Putamen (tissue), 1 donor: ENCODE data around the gene MARK3.

ENCODE experiments used
- DNase-seq: peaks from one replicate; pipeline ENCODE4 v3.0.0-alpha.2; 2016; ENCODE audit warnings: low spot score

Gene MARK3

GRCh38 chr14:103366741-103367140 is 18.5 kb upstream of the MARK3 start:
- DNase-seq, result no peak

GRCh38 chr14:103367995-103368394 is 17.2 kb upstream of the MARK3 start:
- no peak for DNase-seq

GRCh38 chr14:103370087-103370486 is 15.1 kb upstream of the MARK3 start:
- DNase-seq, result no peak

- no peak for DNase-seq
Observed at GRCh38 chr14:103372017-103372416, 13.2 kb upstream of the MARK3 start.

- no peak for DNase-seq
Observed at GRCh38 chr14:103372552-103373304, 12.5 kb upstream of the MARK3 start.

GRCh38 chr14:103374121-103374520 is 11.1 kb upstream of the MARK3 start:
- no peak for DNase-seq

GRCh38 chr14:103377522-103378037 is 7.6 kb upstream of the MARK3 start:
- DNase-seq, result no peak

GRCh38 chr14:103378038-103378854 is 7.0 kb upstream of the MARK3 start:
- no peak for DNase-seq

- DNase-seq, result no peak
Observed at GRCh38 chr14:103380719-103381377, 4.4 kb upstream of the MARK3 start.

- no peak for DNase-seq
Observed at GRCh38 chr14:103382376-103382775, 2.8 kb upstream of the MARK3 start.

GRCh38 chr14:103384450-103385151 is 614 bp upstream of the MARK3 start:
- DNase-seq, result no peak

- no peak for DNase-seq
Observed at GRCh38 chr14:103385929-103386712, 906 bp downstream of the MARK3 start.

GRCh38 chr14:103386713-103387329 is 1.6 kb downstream of the MARK3 start:
- peak; percentile 17 for DNase-seq

- no peak for DNase-seq
Observed at GRCh38 chr14:103388664-103389063, 3.4 kb downstream of the MARK3 start.

GRCh38 chr14:103390605-103391004 is 5.4 kb downstream of the MARK3 start:
- DNase-seq, result no peak

GRCh38 chr14:103391048-103391447 is 5.8 kb downstream of the MARK3 start:
- DNase-seq, result peak; percentile 26

GRCh38 chr14:103392106-103392505 is 6.9 kb downstream of the MARK3 start:
- DNase-seq, result no peak

GRCh38 chr14:103392572-103392971 is 7.4 kb downstream of the MARK3 start:
- DNase-seq, result no peak

- no peak for DNase-seq
Observed at GRCh38 chr14:103393070-103393469, 7.9 kb downstream of the MARK3 start.
